Sigmoid colon (tissue), 7 donors: ENCODE data around the gene CHADL. TPM values are rescaled to one million over a fixed set of nuclear protein-coding genes. Genes with fewer than 3 reads are reported as not detected.
"Not testable (repeated sequence)": the region's sequence is repeated elsewhere in the genome, so short reads cannot be mapped to it uniquely, and the experiment has no call there.

Source experiments
- DNase-seq: peaks from one replicate; pipeline ENCODE4 v3.0.0-alpha.2; 2019
- H3K27ac ChIP-seq, 4 donors: fragments of 200-600 bp; sonication (generic); one replicate each; pipeline ENCODE4 v1.5.1; 2016 to 2019; ENCODE audit warnings: mild to moderate bottlenecking in 1 of 4
- H3K27me3 ChIP-seq, 3 donors: fragments of 200-600 bp; sonication (generic); one replicate each; pipeline ENCODE4 v1.5.1; 2019; ENCODE audit warnings: mild to moderate bottlenecking in 1 of 3
- H3K36me3 ChIP-seq, 4 donors: fragments of 200-600 bp; sonication (generic); one replicate each; pipeline ENCODE4 v1.5.1; 2016 to 2019
- H3K4me1 ChIP-seq, 4 donors: fragments of 200-600 bp; sonication (generic); one replicate each; pipeline ENCODE4 v1.5.1; 2017 to 2019
- H3K4me3 ChIP-seq, 4 donors: fragments of 200-600 bp; sonication (generic); one replicate each; pipeline ENCODE4 v1.5.1; 2017 to 2019; ENCODE audit warnings: mild to moderate bottlenecking in 2 of 4, moderate library complexity in 1 of 4
- H3K9me3 ChIP-seq, 4 donors: fragments of 200-600 bp in 3 of 4; sonication (generic) in 3 of 4; one replicate each; pipeline versions ENCODE4 v1.5.1 to v1.6.1; 2013 to 2019
- EP300 ChIP-seq, 4 donors: sonication (generic); formaldehyde crosslinking; IDR thresholded peaks; one replicate each; pipeline ENCODE4 v1.6.1; 2017; ENCODE audit warnings: antibody characterized with exemption in 4 of 4
- POLR2A ChIP-seq, 2 donors: fragments of 450-650 bp; IDR thresholded peaks; one replicate each; pipeline ENCODE4 v1.6.1; 2016; ENCODE audit warnings: antibody characterized with exemption in 2 of 2, mild to moderate bottlenecking in 2 of 2, moderate library complexity in 2 of 2
- POLR2AphosphoS5 ChIP-seq, 4 donors: sonication (generic); formaldehyde crosslinking; IDR thresholded peaks; one replicate each; pipeline ENCODE4 v1.6.1; 2017; ENCODE audit warnings: antibody characterized with exemption in 4 of 4
- WGBS, 2 donors: extraction: QIAGEN DNeasy Blood & Tissue Kit; methylation state at CpG; one replicate each; pipeline ENCODE4 v1.1.7; 2013; 5-methylcytosine and 5-hydroxymethylcytosine counted together
- intact Hi-C: fragments of 100-400 bp; cut with DNase I; formaldehyde crosslinking; loops from one replicate; pipeline ENCODE4 v1.15.1; 2023
- polyA plus RNA-seq, 3 donors: library from polyadenylated mRNA; stranded (reverse); fragments of 200-250 nt; gene quantifications; one replicate each; pipeline ENCODE4 v1.2.3, GENCODE V29; 2013
- total RNA-seq, 4 donors: library from RNA; depleted of rRNA; stranded (reverse); fragments of >200 nt; gene quantifications; one replicate each; pipeline ENCODE4 v1.1.0, GENCODE V29; 2016
- TF ChIP-seq, protein P1 (sequence below), 4 experiments: fragments of 450-650 bp in 3 of 4; fragments of 200-600 bp in 1 of 4; IDR thresholded peaks; one replicate each; pipeline ENCODE4 v1.5.1; 2016 to 2019; ENCODE audit warnings: antibody characterized with exemption in 4 of 4, mild to moderate bottlenecking in 3 of 4, moderate library complexity in 2 of 4
- donor health status: healthy with polysubstance abuse.
- donor health status: Bipolar disorder and iron deficiency.
- donor health status: healthy.

The CHADL gene
- total and polyA plus RNA-seq, 7 donors, result 0.46 to 25.5 (median 4.2) TPM

DNA sequence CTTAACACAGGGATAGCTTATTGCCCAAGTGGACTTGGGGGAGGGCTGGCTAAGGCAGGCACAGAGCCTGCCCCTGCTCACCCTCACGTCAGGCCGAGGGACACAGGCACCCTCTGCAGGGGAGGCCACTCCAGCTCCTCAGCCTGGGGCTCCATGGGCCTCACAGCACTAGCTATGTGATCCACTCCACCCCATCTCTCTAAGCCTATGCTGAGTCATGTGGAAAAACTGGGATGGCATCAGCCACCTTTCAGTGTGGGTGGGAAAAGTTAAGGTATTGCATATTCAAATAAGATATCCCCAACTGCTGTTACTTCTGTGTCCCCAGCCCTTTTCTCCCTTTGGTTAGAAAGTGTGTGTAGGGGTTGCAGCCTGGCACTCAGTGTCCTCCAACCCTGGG is 23.0 kb upstream of the CHADL start:
- TF ChIP-seq EP300 (IDR thresholded peaks at IDR 0.05) (no peak), POLR2AphosphoS5 (IDR thresholded peaks at IDR 0.05) (no peak), POLR2A (IDR thresholded peaks at IDR 0.05) (no peak)
- TF ChIP-seq, protein P1, sequence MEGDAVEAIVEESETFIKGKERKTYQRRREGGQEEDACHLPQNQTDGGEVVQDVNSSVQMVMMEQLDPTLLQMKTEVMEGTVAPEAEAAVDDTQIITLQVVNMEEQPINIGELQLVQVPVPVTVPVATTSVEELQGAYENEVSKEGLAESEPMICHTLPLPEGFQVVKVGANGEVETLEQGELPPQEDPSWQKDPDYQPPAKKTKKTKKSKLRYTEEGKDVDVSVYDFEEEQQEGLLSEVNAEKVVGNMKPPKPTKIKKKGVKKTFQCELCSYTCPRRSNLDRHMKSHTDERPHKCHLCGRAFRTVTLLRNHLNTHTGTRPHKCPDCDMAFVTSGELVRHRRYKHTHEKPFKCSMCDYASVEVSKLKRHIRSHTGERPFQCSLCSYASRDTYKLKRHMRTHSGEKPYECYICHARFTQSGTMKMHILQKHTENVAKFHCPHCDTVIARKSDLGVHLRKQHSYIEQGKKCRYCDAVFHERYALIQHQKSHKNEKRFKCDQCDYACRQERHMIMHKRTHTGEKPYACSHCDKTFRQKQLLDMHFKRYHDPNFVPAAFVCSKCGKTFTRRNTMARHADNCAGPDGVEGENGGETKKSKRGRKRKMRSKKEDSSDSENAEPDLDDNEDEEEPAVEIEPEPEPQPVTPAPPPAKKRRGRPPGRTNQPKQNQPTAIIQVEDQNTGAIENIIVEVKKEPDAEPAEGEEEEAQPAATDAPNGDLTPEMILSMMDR (IDR thresholded peaks at IDR 0.05), result no peak
- Histone ChIP-seq H3K4me1 (no peaks in the 10 kb centered on the region), H3K27me3 (no peaks in the 10 kb centered on the region), H3K36me3 (peaks cover 26 to 93% (median 64%) of the 10 kb centered on the region in 4 donors), H3K27ac (no peak overlapping the region), H3K4me3 (no peak overlapping the region), H3K9me3 (no peaks in the 10 kb centered on the region)
- DNase-seq, result no peak
- WGBS, 2 donors, result 93 to 98% methylated on average over 2 of the region's 2 CpGs
- intact Hi-C loops, result no loop called here

DNA sequence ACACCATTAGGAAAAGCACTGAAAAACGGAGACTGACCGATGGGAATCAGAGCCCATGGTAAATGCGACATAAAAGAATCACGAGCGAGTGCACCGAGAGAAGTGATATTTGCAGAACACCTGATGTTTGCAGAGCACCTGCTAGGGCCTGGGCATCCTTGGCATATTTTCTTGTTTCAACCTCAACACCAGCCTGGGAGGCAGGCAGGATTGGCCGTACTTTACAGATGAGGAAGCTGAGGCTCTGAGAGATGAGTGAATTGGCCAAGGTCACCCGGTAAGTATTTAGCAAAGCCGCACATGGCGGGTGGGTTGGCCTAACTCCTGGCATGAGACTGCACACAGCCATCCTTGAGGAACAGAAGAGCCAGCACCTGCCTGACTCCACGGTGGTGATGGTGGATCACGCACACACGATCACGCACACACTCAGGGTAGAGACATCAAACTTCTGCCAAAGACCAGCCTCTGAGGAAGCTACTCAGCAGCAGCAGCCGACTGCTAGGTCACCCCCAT is 21.6 kb upstream of the CHADL start:
- intact Hi-C loops, result no loop called here
- H3K27me3 ChIP-seq, result no peaks in the 10 kb centered on the region
- H3K4me3 ChIP-seq, result no peak overlapping the region
- no peaks in the 10 kb centered on the region for H3K9me3 ChIP-seq
- TF ChIP-seq POLR2AphosphoS5 (IDR thresholded peaks at IDR 0.05) (no peak), EP300 (IDR thresholded peaks at IDR 0.05) (no peak), POLR2A (IDR thresholded peaks at IDR 0.05) (no peak)
- TF ChIP-seq, protein P1 (IDR thresholded peaks at IDR 0.05), result no peak
- WGBS, 2 donors, result 96% methylated on average over 15 of the region's 15 CpGs
- no peak overlapping the region for H3K27ac ChIP-seq
- H3K4me1 ChIP-seq, result no peaks in the 10 kb centered on the region
- peaks cover 27 to 92% (median 59%) of the 10 kb centered on the region in 4 donors for H3K36me3 ChIP-seq
- no peak for DNase-seq

DNA sequence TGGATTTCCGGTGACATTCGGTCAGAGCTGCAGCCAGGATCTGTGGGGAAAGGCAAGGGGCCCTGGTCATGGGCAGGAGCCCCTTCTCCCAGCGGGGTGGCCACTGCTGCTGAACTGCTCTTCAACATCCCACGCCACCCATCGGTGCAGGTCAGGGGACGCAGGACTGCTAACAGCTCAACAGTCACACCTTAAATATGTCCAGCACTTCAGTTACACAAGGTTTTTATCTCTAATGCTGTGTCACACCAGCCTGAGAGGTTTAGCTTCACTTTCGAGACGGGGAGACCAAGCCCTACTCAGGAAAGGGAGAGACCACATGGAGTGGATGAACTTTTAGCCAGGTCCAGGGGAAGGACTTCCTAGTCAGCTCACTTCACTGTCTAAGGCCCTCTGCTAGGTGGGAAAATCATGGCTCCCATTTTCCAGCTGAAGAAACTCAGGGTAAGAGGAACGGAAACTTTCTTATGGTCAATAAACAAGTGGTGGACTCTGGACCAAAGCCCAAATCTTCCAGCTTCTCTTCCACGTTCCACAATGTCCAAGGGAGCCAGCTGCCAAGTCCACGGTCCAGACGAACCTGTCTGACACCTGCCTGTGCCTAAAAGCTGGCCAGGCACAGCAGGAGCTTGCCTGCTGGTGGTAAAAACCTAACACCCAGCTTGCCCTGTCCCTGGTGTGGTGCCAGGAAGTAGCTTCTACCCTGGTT is 21.0 kb upstream of the CHADL start:
- intact Hi-C loops, result no loop called here
- H3K36me3 ChIP-seq, result peaks cover 24 to 88% (median 56%) of the 10 kb centered on the region in 4 donors
- H3K9me3 ChIP-seq, result no peaks in the 10 kb centered on the region
- WGBS, 2 donors, result 76 to 87% methylated on average over 12 of the region's 12 CpGs
- DNase-seq, result no peak
- H3K27ac ChIP-seq, result no peak overlapping the region
- no peaks in the 10 kb centered on the region for H3K27me3 ChIP-seq
- no peak overlapping the region for H3K4me3 ChIP-seq
- TF ChIP-seq EP300 (IDR thresholded peaks at IDR 0.05), result no peak
- TF ChIP-seq, protein P1 (IDR thresholded peaks at IDR 0.05), result no peak
- H3K4me1 ChIP-seq, result peaks cover 0 to 4% (median under 1%) of the 10 kb centered on the region in 4 donors

DNA sequence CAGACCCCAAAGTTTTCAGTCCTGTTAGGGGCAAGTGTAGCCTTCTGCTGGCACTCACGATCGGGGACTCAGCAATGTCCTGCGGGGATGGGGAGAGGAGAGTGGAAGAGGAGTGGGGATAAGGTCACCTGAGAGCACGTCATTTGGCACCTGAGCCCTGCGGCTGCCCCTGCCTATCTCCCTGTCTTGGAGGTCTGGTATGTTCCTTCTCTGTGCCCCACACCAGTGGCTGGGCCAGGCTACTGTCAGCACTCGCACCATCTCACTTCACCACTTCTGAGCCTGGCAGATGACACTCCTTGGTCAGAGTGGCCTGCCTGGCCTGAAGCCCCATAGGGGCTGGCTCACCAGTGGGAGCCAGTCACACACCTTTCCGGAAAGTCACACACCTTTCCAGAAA is 20.1 kb upstream of the CHADL start:
- peaks cover 24 to 91% (median 57%) of the 10 kb centered on the region in 4 donors for H3K36me3 ChIP-seq
- intact Hi-C loops, result no loop called here
- H3K27ac ChIP-seq, result no peak overlapping the region
- H3K9me3 ChIP-seq, result no peaks in the 10 kb centered on the region
- WGBS, 2 donors, result 98 to 99% methylated on average over 7 of the region's 7 CpGs
- H3K4me1 ChIP-seq, result peaks cover 0 to 10% (median 3%) of the 10 kb centered on the region in 4 donors
- no peak for DNase-seq
- no peaks in the 10 kb centered on the region for H3K27me3 ChIP-seq
- TF ChIP-seq, protein P1 (IDR thresholded peaks at IDR 0.05), result no peak
- TF ChIP-seq POLR2A (IDR thresholded peaks at IDR 0.05) (no peak), EP300 (IDR thresholded peaks at IDR 0.05) (no peak), POLR2AphosphoS5 (IDR thresholded peaks at IDR 0.05) (no peak)
- H3K4me3 ChIP-seq, result no peak overlapping the region

DNA sequence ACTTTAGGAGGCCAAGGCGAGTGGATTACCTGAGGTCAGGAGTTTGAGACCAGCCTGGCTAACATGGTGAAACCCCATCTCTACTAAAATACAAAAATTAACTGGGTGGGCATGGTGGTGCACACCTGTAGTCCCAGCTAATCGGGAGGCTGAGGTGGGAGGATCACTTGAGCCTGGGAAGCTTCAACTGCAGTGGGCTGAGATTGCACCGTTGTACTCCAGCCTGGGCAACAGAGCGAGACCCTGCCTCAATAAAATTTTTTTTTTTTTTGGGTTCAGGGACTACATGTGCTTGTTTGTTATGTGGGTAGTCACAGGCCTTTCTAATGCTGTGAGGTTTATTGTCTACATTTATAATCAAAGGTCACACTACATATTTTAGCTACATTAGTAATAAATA is 19.0 kb upstream of the CHADL start:
- H3K27ac ChIP-seq, H3K4me3 ChIP-seq, intact Hi-C loops, H3K4me1 ChIP-seq, DNase-seq, H3K9me3 ChIP-seq, H3K27me3 ChIP-seq: not testable (repeated sequence)
- WGBS, 2 donors, result 97% methylated on average over 4 of the region's 4 CpGs
- peaks cover 24 to 92% (median 52%) of the 10 kb centered on the region in 4 donors for H3K36me3 ChIP-seq
